Neutrophil (primary cell): ENCODE measurements around the gene ECT2L.

Experiments used
- H3K27ac ChIP-seq: fragments of 200-600 bp; sonication (generic); 2 replicates; pipeline ENCODE4 v1.5.1; 2016; ENCODE audit warnings: mild to moderate bottlenecking, moderate library complexity
- H3K27me3 ChIP-seq: fragments of 200-600 bp; sonication (generic); 2 replicates; pipeline ENCODE4 v1.6.0; 2016; ENCODE audit warnings: mild to moderate bottlenecking
- H3K36me3 ChIP-seq: fragments of 200-600 bp; sonication (generic); 2 replicates; pipeline ENCODE4 v1.5.1; 2017
- H3K4me1 ChIP-seq, 2 experiments: fragments of 200-600 bp in 1 of 2; sonication (generic) in 1 of 2; 1 replicate in 1 of 2; 2 replicates in 1 of 2; pipeline versions ENCODE4 v1.5.1 to v1.6.1; 2013 to 2016; ENCODE audit warnings: low read depth in 1 of 2, low read length in 1 of 2, mild to moderate bottlenecking in 1 of 2, moderate library complexity in 1 of 2; ENCODE audit not compliant: control insufficient read depth in 1 of 2, insufficient read depth in 1 of 2
- H3K4me3 ChIP-seq, 2 experiments: fragments of 200-600 bp in 1 of 2; sonication (generic) in 1 of 2; 1 replicate in 1 of 2; 2 replicates in 1 of 2; pipeline ENCODE4 v1.5.1; 2013 to 2016; ENCODE audit warnings: low read depth in 1 of 2, low read length in 1 of 2, mild to moderate bottlenecking in 1 of 2, moderate library complexity in 1 of 2
- H3K9me3 ChIP-seq: fragments of 200-600 bp; sonication (generic); 2 replicates; pipeline ENCODE4 v1.5.1; 2016
- CTCF ChIP-seq: fragments of 200-600 bp; sonication (generic); IDR thresholded peaks from 2 replicates; pipeline ENCODE4 v1.5.1; 2016; ENCODE audit warnings: antibody characterized with exemption

Gene ECT2L

GRCh38 chr6:138795809-138796603, at the start of gene ECT2L:
TSS of gene ECT2L (plus strand) at chr6:138796087. CDS start at chr6:138813275, 17,188 bp downstream.
- no peak within 1 kb of the TSS for H3K4me3 ChIP-seq
- H3K27me3 ChIP-seq = peaks cover 45% of the 10 kb centered on the region
- no peaks in the 10 kb centered on the region for H3K9me3 ChIP-seq
- peaks cover 22% of the 10 kb centered on the region for H3K36me3 ChIP-seq
- no peak for TF ChIP-seq CTCF
- peaks cover 0 to 5% of the 10 kb centered on the region in 2 experiments for H3K4me1 ChIP-seq
- no peak within 1 kb of the TSS for H3K27ac ChIP-seq

GRCh38 chr6:138752017-138752416, 43.9 kb upstream of the ECT2L start:
- Histone ChIP-seq H3K27ac (no peak overlapping the region), H3K9me3 (no peaks in the 10 kb centered on the region), H3K36me3 (no peaks in the 10 kb centered on the region), H3K4me3 (no peak overlapping the region), H3K27me3 (no peaks in the 10 kb centered on the region), H3K4me1 (no peaks in the 10 kb centered on the region)
- no peak for TF ChIP-seq CTCF

GRCh38 chr6:138757136-138757535, 38.8 kb upstream of the ECT2L start:
- no peaks in the 10 kb centered on the region for H3K9me3 ChIP-seq
- no peak for TF ChIP-seq CTCF
- no peak overlapping the region for H3K27ac ChIP-seq
- no peaks in the 10 kb centered on the region for H3K36me3 ChIP-seq
- H3K4me1 ChIP-seq = no peaks in the 10 kb centered on the region
- no peak overlapping the region for H3K4me3 ChIP-seq
- H3K27me3 ChIP-seq = no peaks in the 10 kb centered on the region

DNA sequence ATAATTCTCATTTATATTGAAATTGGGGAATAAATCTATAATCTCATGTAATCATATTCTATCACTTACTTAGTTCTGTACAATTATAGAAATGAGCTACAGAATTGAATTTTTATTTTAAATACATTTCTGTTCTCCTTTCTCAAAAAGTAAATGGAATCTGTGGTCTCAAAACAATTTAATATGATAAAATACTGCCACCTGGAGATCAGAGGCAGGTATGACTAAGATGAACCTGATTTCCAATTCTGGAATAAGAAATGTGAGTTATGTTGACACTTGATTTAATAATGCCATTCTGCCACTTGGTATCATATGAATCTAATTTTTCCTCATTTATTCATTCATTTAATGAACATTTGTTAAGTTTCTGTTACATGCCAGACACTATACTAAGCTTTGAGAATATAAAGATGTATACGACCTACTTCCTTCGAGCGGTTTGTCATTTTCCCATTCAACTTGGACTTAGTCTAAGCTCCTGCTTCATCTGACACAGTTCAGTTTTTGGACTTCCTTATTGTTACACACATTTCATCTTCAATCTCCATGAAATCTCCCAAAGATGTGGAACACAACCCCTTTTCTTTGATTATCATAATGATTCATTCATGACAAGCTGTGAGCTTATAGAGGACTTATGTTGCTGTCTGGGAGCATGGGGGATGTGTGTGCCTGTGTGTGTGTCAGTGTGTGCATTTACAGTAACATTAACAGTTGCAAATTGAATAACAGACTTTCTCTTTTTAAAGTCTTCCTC, 29.8 kb upstream of the ECT2L start:
- TF ChIP-seq CTCF = no peak
- no peak overlapping the region for H3K4me3 ChIP-seq
- no peaks in the 10 kb centered on the region for H3K27me3 ChIP-seq
- no peaks in the 10 kb centered on the region for H3K4me1 ChIP-seq
- no peak overlapping the region for H3K27ac ChIP-seq
- H3K36me3 ChIP-seq = no peaks in the 10 kb centered on the region
- H3K9me3 ChIP-seq = no peaks in the 10 kb centered on the region

DNA sequence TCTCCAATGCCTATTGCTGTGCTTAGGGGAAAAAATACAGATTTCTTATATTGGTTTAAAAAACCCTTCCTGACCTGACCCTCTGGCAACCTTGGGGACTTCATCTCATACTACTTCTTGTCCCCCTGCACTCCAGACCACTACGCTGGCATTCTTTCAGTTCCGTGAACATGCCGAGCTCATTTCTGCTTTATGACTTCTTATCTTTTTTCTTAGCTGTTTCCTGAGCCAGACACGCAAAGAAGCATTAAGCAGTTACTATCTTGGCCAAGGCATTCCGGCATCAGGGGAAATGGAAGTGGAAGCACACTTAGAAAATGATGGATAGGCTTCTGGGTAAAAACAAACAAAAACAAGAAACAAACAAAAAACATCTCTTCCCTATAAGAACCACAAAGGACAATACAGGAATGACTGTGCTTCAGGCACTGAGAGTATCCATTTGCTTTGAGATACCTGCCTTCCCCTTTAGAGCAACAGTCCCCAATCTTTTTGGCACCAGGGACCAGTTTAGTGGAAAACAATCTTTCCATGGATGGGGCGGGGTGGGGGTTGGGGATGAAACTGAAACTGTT, 26.7 kb upstream of the ECT2L start:
- Histone ChIP-seq H3K4me3 (no peak overlapping the region), H3K27ac (no peak overlapping the region), H3K4me1 (peaks cover 8 to 12% of the 10 kb centered on the region in 2 experiments), H3K27me3 (no peaks in the 10 kb centered on the region), H3K9me3 (no peaks in the 10 kb centered on the region), H3K36me3 (no peaks in the 10 kb centered on the region)
- TF ChIP-seq CTCF = no peak
